KMS-11 (cell line): ENCODE results near the gene JAG1.

Experiments
- H2AFZ ChIP-seq: fragments of 200-600 bp; sonication (generic); 2 replicates; pipeline ENCODE4 v1.6.1; 2016; ENCODE audit warnings: antibody characterized with exemption, mixed run types, low read depth
- H3K27ac ChIP-seq: fragments of 200-600 bp; sonication (generic); 2 replicates; pipeline ENCODE4 v1.6.1; 2016; ENCODE audit warnings: mild to moderate bottlenecking, mixed run types
- H3K27me3 ChIP-seq: fragments of 200-600 bp; sonication (generic); 2 replicates; pipeline ENCODE4 v1.6.1; 2017; ENCODE audit warnings: mild to moderate bottlenecking, low read depth, mixed run types, moderate library complexity; ENCODE audit not compliant: insufficient read depth
- H3K36me3 ChIP-seq: fragments of 200-600 bp; sonication (generic); 2 replicates; pipeline ENCODE4 v1.6.1; 2017; ENCODE audit warnings: mild to moderate bottlenecking, mixed run types; ENCODE audit not compliant: insufficient read depth
- H3K4me1 ChIP-seq: fragments of 200-600 bp; sonication (generic); 2 replicates; pipeline ENCODE4 v1.6.1; 2016; ENCODE audit warnings: mild to moderate bottlenecking, low read depth, mixed run types; ENCODE audit not compliant: poor library complexity, severe bottlenecking
- H3K4me2 ChIP-seq: fragments of 200-600 bp; sonication (generic); 2 replicates; pipeline ENCODE4 v1.7.0; 2016; ENCODE audit warnings: mild to moderate bottlenecking, mixed run types
- H3K4me3 ChIP-seq: fragments of 200-600 bp; sonication (generic); IDR thresholded peaks from 2 replicates; pipeline ENCODE4 v1.6.1; 2017; ENCODE audit warnings: low read depth, low read length, mixed read lengths; ENCODE audit not compliant: insufficient read depth
- H3K79me2 ChIP-seq: fragments of 200-600 bp; sonication (generic); 2 replicates; pipeline ENCODE4 v1.6.1; 2016; ENCODE audit warnings: low read depth, mixed run types; ENCODE audit not compliant: insufficient read depth
- H3K9ac ChIP-seq: fragments of 200-600 bp; sonication (generic); 2 replicates; pipeline ENCODE4 v1.6.1; 2016; ENCODE audit warnings: mild to moderate bottlenecking, mixed run types
- H4K20me1 ChIP-seq: fragments of 200-600 bp; sonication (generic); 2 replicates; pipeline ENCODE4 v1.6.1; 2016; ENCODE audit warnings: mild to moderate bottlenecking, mixed run types; ENCODE audit not compliant: insufficient read depth
- TF ChIP-seq, protein P1 (sequence below): fragments of 200-600 bp; sonication (generic); conservative IDR thresholded peaks from 2 replicates; pipeline ENCODE4 v1.6.1; 2017; ENCODE audit warnings: low read depth, mild to moderate bottlenecking, antibody characterized with exemption, low read length, moderate library complexity, mixed read lengths

Gene JAG1

DNA sequence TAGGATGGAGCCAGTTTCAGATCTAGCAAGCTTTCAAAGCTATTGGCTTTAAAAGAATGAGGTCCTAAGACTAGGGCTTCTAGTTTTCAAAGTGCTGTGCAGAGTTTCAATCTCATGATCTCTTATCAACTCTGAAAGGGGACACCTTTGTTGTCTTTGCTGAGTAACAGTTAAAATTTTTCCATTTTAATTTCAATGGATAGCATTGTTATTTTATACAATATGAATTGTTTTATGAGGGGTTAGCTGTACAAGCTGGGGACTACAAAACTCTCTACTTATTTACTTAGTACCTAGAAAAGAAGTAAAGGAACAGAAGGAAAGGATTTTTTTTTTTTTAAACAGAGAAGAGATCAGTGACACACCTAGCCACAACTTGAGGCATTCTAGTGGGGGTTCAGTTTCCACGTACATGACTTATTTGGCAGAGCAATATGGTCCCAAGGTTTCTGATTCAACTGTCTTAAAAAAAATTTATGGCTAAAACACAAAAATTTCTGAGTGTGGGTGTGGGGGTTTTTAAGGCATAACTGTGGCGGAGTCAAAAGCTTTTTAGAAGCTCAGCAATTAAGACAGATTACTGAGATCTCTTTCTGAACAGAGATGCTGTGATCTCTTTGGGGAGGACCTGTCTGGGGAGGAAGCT, 46.1 kb upstream of the JAG1 start:
- no peaks in the 10 kb centered on the region for H3K79me2 ChIP-seq
- no peaks in the 10 kb centered on the region for H3K27me3 ChIP-seq
- H3K4me3 ChIP-seq: no peak overlapping the region
- no peaks in the 10 kb centered on the region for H4K20me1 ChIP-seq
- H3K27ac ChIP-seq: no peak overlapping the region
- H2AFZ ChIP-seq: no peak overlapping the region
- no peaks in the 10 kb centered on the region for H3K4me1 ChIP-seq
- no peak overlapping the region for H3K4me2 ChIP-seq
- TF ChIP-seq, protein P1, sequence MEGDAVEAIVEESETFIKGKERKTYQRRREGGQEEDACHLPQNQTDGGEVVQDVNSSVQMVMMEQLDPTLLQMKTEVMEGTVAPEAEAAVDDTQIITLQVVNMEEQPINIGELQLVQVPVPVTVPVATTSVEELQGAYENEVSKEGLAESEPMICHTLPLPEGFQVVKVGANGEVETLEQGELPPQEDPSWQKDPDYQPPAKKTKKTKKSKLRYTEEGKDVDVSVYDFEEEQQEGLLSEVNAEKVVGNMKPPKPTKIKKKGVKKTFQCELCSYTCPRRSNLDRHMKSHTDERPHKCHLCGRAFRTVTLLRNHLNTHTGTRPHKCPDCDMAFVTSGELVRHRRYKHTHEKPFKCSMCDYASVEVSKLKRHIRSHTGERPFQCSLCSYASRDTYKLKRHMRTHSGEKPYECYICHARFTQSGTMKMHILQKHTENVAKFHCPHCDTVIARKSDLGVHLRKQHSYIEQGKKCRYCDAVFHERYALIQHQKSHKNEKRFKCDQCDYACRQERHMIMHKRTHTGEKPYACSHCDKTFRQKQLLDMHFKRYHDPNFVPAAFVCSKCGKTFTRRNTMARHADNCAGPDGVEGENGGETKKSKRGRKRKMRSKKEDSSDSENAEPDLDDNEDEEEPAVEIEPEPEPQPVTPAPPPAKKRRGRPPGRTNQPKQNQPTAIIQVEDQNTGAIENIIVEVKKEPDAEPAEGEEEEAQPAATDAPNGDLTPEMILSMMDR: no peak
- no peak overlapping the region for H3K9ac ChIP-seq
- H3K36me3 ChIP-seq: no peaks in the 10 kb centered on the region

DNA sequence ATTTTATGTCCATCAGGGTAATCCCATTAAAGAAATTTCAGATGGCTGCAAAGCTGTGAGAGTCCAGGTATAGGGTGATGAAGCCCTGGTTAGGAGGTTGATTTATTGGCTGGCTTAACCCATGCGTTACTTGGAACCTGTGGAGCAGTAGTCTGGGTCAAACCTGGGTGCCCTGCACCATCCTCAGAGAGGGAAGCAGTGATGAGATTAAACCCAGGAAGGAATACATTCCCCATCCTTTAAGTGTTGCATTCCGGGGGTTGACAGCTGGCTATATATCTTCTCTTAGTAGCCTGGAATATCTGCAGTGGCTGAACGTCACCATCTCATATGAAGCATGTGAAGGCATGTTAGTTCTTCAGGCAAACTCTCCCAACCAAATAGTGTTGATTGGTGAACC, 44.9 kb upstream of the JAG1 start:
- Histone ChIP-seq H3K4me1 (no peaks in the 10 kb centered on the region), H3K4me2 (no peak overlapping the region), H3K27ac (no peak overlapping the region), H2AFZ (no peak overlapping the region), H3K79me2 (no peaks in the 10 kb centered on the region), H4K20me1 (no peaks in the 10 kb centered on the region), H3K9ac (no peak overlapping the region), H3K4me3 (no peak overlapping the region), H3K36me3 (no peaks in the 10 kb centered on the region), H3K27me3 (no peaks in the 10 kb centered on the region)
- TF ChIP-seq, protein P1: no peak

DNA sequence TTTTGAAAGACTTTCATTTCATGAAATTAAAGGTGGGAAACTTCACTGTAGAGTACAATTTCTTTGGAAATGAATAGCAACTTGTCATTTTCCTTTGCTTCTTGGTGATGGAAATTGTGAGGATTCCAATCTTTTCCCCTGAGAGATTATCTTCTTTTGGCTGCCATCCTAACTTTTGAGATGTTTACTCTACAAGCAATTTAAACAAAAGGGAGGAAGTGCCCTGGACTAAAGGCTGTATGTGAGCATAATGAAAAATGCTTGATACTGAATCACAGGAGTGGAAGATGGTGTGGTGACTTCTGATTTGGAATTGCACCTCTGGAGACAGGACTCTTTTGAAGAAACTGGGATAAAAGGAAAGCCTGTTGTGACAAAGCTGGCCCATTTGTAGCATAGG, 43.1 kb upstream of the JAG1 start:
- Histone ChIP-seq H4K20me1 (no peaks in the 10 kb centered on the region), H3K4me1 (no peaks in the 10 kb centered on the region), H3K27ac (no peak overlapping the region), H3K27me3 (no peaks in the 10 kb centered on the region), H3K79me2 (no peaks in the 10 kb centered on the region), H3K4me3 (no peak overlapping the region), H3K36me3 (no peaks in the 10 kb centered on the region), H3K9ac (no peak overlapping the region), H3K4me2 (no peak overlapping the region), H2AFZ (no peak overlapping the region)
- TF ChIP-seq, protein P1: no peak

DNA sequence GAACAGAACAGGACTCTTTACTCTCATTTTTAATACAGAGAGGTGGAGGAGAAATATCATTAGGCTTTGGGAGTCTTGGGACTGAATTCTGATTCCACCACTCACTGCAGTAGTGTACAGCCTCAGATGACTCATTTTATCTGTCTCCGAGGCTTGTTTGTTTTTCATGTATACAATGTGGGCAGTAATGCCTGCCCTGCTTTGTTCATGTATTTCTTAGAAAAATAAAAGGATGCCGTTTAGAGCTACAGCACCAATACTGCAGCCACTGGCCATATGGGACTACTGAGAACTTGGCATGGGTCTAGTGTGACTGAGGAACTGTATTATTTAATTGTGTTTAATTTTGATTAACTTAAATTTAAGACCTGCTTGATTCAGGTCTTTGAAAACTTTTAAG, 41.2 kb upstream of the JAG1 start:
- TF ChIP-seq, protein P1: no peak
- H3K36me3 ChIP-seq: no peaks in the 10 kb centered on the region
- H3K4me1 ChIP-seq: no peaks in the 10 kb centered on the region
- H3K27ac ChIP-seq: no peak overlapping the region
- no peaks in the 10 kb centered on the region for H3K27me3 ChIP-seq
- H3K9ac ChIP-seq: no peak overlapping the region
- H3K4me3 ChIP-seq: no peak overlapping the region
- no peaks in the 10 kb centered on the region for H4K20me1 ChIP-seq
- H2AFZ ChIP-seq: no peak overlapping the region
- no peak overlapping the region for H3K4me2 ChIP-seq
- no peaks in the 10 kb centered on the region for H3K79me2 ChIP-seq
